ENCODE measurements around the gene EDA. TPM values are rescaled to one million over a fixed set of nuclear protein-coding genes. Genes with fewer than 3 reads are reported as not detected.

The EDA gene
- 10 to 100 TPM in 3 of 4 donors, 1 to 10 TPM in 1; 6.2 to 27.0 (median 14.2) TPM for total RNA-seq

DNA sequence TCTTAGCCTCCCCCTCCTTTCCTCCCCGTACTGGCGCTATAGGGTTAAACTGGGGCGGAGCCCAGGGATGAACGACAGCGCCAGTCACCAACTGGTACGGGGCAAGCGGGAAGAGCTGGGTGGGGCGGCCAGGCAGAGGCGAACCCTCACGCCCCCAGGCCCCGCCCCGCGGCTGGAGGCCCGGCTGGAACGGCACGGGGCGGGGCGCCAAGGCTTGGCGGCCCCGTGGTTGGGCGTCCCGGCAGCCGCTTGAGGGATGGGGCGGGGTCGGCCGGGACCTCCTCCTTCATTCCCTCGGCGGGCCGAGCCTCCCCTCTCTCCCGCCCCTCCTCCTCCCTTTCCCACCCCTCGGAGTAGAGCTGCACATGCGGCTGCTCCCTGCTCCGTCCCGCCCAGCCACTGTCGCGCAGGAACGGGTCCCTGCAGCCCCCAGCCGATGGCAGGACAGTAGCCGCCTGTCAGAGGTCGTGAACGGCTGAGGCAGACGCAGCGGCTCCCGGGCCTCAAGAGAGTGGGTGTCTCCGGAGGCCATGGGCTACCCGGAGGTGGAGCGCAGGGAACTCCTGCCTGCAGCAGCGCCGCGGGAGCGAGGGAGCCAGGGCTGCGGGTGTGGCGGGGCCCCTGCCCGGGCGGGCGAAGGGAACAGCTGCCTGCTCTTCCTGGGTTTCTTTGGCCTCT lies at the start of gene EDA:
EDA (plus strand) TSS at position 335 of the 678 bp plus-strand sequence.
- Histone ChIP-seq H3K27ac (peak within 1 kb of the TSS in 1 of 3 donors; percentile 37), H3K4me3 (replicated peaks in 1 of 3) (peak within 1 kb of the TSS in 2 of 3 donors; percentile 44 to 45), H3K36me3 (no peaks in the 10 kb centered on the region), H3K4me1 (no peaks in the 10 kb centered on the region), H3K27me3 (no peaks in the 10 kb centered on the region), H3K9me3 (no peaks in the 10 kb centered on the region)
- peak; percentile 87 to 88 for DNase-seq
- TF ChIP-seq POLR2A (IDR thresholded peaks at IDR 0.05) = peak in 1 of 2 donors; percentile 34
- TF ChIP-seq, protein P1, sequence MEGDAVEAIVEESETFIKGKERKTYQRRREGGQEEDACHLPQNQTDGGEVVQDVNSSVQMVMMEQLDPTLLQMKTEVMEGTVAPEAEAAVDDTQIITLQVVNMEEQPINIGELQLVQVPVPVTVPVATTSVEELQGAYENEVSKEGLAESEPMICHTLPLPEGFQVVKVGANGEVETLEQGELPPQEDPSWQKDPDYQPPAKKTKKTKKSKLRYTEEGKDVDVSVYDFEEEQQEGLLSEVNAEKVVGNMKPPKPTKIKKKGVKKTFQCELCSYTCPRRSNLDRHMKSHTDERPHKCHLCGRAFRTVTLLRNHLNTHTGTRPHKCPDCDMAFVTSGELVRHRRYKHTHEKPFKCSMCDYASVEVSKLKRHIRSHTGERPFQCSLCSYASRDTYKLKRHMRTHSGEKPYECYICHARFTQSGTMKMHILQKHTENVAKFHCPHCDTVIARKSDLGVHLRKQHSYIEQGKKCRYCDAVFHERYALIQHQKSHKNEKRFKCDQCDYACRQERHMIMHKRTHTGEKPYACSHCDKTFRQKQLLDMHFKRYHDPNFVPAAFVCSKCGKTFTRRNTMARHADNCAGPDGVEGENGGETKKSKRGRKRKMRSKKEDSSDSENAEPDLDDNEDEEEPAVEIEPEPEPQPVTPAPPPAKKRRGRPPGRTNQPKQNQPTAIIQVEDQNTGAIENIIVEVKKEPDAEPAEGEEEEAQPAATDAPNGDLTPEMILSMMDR (IDR thresholded peaks at IDR 0.05) = no peak
- WGBS, 2 donors = 1 to 6% methylated on average over 8 to 15 of the region's 56 CpGs
- intact Hi-C loops (cut with DNase I) = no loop called here

DNA sequence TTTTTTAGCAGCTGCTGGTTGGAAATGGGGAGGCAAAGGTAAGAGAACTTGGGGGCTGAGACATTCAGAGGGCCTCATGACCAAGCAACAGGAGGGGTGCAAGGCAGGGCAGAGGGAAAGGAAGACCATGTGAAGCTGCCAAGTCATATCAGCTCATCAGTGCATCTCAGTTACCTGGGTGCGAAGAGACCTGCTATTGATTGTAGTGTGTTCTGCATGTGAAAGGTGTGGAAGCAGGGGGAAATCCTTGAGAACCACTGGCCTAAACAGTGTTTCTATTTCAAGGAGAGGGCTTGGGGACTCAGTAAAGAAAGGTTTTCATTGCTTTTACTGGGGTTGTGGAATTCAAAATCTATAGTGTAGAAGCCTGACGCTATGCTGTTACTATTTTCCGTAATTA lies 47.1 kb upstream of the EDA start:
- 94 to 98% methylated on average over 3 of the region's 3 CpGs for WGBS, 2 donors

DNA sequence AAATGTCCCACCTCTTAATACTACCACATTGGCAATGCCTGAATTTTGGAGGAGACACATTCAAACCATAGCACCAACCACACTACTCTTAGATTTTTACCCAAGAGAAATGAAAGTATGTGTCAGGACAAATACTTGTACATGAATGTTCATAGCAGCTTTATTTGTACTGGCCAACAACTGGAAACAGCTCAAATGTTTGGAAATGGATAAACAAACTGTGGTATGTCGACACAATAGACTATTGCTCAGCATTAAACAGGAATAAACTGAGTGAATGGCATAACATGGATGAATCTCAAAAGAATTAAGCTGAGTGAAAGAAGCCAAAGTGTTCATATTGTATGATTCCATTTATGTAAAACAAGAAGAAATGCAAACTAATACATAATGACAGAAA lies 18.5 kb upstream of the EDA start:
- Histone ChIP-seq H3K36me3 (no peaks in the 10 kb centered on the region), H3K4me3 (replicated peaks in 1 of 3) (no peak overlapping the region), H3K9me3 (no peaks in the 10 kb centered on the region), H3K4me1 (no peaks in the 10 kb centered on the region), H3K27ac (no peak overlapping the region), H3K27me3 (no peaks in the 10 kb centered on the region)
- DNase-seq = no peak
- whole genome bisulfite sequencing, 2 donors = 78 to 88% methylated on average over 1 of the region's 1 CpG
- intact Hi-C loops (cut with DNase I) = no loop called here
- TF ChIP-seq, protein P1 (IDR thresholded peaks at IDR 0.05) = no peak
- no peak for TF ChIP-seq POLR2A (IDR thresholded peaks at IDR 0.05)

More for the DNA sequence above, 47.1 kb upstream of the EDA start:
- no peak for DNase-seq
- Histone ChIP-seq H3K9me3 (no peaks in the 10 kb centered on the region), H3K4me1 (no peaks in the 10 kb centered on the region), H3K27me3 (no peaks in the 10 kb centered on the region), H3K36me3 (no peaks in the 10 kb centered on the region), H3K27ac (no peak overlapping the region), H3K4me3 (replicated peaks in 1 of 3) (no peak overlapping the region)
- no peak for TF ChIP-seq POLR2A (IDR thresholded peaks at IDR 0.05)
- TF ChIP-seq, protein P1 (IDR thresholded peaks at IDR 0.05) = no peak
- intact Hi-C loops (cut with DNase I) = no loop called here

DNA sequence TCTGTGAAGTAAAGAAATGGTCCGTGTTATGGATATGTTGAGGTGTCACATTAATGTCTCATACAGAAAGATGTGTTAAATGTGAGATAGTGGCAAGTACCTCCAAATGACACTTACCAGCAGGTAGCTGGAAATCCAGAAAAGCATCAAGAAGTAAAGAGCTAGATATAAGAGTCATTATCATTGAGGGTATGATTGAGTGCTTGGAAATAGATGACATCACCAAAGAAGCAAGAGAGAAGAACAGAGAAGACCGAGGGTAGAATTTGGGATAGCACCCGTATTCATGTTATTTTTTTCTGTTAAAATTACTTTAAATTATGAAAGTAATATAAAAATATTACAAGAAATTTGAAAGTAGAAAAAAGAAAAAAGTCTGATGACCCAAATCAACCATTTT lies 15.7 kb upstream of the EDA start:
- Histone ChIP-seq H3K4me3 (replicated peaks in 1 of 3) (no peak overlapping the region), H3K4me1 (no peaks in the 10 kb centered on the region), H3K9me3 (no peaks in the 10 kb centered on the region), H3K27me3 (no peaks in the 10 kb centered on the region), H3K36me3 (no peaks in the 10 kb centered on the region), H3K27ac (no peak overlapping the region)
- intact Hi-C loops (cut with DNase I) = no loop called here
- DNase-seq = no peak
- TF ChIP-seq POLR2A (IDR thresholded peaks at IDR 0.05) = no peak
- TF ChIP-seq, protein P1 (IDR thresholded peaks at IDR 0.05) = no peak
- 91 to 94% methylated on average over 3 of the region's 3 CpGs for WGBS, 2 donors

DNA sequence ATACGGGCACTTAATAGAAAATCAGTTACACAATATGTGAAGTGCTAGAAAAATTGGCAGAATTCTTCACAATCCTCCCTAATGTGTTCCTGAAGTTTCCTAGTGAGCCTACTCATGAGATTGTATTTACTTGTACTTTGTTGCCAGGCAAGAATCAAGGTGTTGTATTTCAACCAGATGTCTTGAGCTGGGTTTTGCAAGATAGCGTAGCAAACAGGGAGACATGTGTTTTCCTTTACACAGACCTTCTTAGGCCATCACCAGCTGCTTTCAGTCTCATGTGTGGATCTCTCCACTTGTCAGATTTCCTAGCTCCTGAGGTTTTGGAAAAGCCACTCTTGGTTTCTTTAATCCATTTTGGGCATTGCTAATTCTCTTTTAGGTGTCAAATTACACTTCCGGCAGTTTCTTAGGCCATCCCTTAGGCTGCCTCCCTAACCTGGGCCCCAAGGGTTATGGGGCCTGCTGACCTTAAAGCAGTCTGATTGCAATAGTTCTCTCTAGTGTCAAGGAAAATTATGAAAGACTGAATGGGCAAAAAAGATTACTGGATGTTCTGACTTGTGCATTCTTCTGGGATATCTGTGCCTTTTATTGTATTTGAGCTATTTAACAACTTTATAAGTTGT lies 12.2 kb upstream of the EDA start:
- intact Hi-C loops (cut with DNase I) = no loop called here
- no peak for TF ChIP-seq POLR2A (IDR thresholded peaks at IDR 0.05)
- TF ChIP-seq, protein P1 (IDR thresholded peaks at IDR 0.05) = no peak
- Histone ChIP-seq H3K36me3 (no peaks in the 10 kb centered on the region), H3K4me1 (no peaks in the 10 kb centered on the region), H3K27me3 (no peaks in the 10 kb centered on the region), H3K9me3 (no peaks in the 10 kb centered on the region), H3K4me3 (replicated peaks in 1 of 3) (no peak overlapping the region), H3K27ac (no peak overlapping the region)
- WGBS, 2 donors = 70 to 75% methylated on average over 3 of the region's 3 CpGs
- DNase-seq = no peak

Measured in thyroid gland (tissue), 4 donors.